Stimulated activated CD4-positive, alpha-beta T cell treated with anti-CD3 and anti-CD28 coated beads, Interleukin-1b, Interleukin-23, amount 100 ng/mL, for 24 hours (primary cell): Measurements from ENCODE around the gene GPR162.

ENCODE experiments used
- DNase-seq, 4 experiments: peaks; one replicate each; pipeline ENCODE4 v3.0.0-alpha.2; 2020; ENCODE audit warnings: low read depth in 4 of 4, low spot score in 1 of 4

Gene GPR162

GRCh38 chr12:6821591-6822425 is at the start of gene GPR162:
GPR162 (plus strand) TSS chr12:6821821; CDS start chr12:6823899, 2,078 bp downstream.
- no peak for DNase-seq

DNA sequence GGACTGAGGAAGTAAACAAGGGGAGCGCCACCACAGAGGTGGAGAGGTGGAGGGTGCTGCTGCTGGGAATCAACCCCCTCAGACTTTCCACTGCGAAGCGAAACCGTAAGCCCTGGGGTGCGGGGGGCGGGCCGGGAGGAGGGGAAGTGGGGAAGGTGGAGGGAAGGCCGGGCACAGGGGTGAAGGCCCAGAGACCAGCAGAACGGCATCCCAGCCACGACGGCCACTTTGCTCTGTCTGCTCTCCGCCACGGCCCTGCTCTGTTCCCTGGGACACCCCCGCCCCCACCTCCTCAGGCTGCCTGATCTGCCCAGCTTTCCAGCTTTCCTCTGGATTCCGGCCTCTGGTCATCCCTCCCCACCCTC is 49.3 kb upstream of the GPR162 start, which contains the start of gene LAG3:
LAG3 (plus strand) TSS at position 190 of the 365 bp plus-strand sequence. CDS start 333 bp downstream, outside the sequence.
- DNase-seq, result peak in 2 of 4 experiments; percentile 57 to 69

GRCh38 chr12:6772726-6773589 is 48.7 kb upstream of the GPR162 start:
- DNase-seq, result no peak

DNA sequence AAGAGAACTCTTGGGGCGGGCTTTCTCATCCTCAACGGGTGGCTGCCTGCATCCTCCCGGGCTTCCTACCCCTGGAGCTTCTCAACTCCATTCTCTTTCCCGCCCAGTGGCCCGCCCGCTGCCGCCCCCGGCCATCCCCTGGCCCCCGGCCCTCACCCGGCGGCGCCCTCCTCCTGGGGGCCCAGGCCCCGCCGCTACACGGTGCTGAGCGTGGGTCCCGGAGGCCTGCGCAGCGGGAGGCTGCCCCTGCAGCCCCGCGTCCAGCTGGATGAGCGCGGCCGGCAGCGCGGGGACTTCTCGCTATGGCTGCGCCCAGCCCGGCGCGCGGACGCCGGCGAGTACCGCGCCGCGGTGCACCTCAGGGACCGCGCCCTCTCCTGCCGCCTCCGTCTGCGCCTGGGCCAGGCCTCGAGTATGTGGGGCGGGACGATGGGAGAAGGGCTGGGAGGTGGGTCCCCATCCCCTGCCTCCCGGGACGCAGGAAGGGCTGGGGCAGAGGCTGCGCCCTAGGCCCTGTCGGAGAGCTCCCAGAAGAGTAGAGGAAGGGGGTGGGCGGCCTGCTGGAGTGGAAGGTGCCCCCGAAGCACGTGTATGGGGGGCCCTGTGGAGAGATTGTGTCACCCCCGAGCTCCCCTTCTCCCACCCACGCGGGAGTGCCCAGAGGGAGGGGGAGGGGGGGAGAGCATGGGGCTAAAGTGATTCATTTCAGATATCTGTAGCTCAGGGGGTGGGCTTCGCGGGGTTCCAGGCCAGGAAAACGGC is 47.9 kb upstream of the GPR162 start:
- no peak for DNase-seq

- no peak for DNase-seq
Measured at GRCh38 chr12:6774499-6775062, 47.0 kb upstream of the GPR162 start.

DNA sequence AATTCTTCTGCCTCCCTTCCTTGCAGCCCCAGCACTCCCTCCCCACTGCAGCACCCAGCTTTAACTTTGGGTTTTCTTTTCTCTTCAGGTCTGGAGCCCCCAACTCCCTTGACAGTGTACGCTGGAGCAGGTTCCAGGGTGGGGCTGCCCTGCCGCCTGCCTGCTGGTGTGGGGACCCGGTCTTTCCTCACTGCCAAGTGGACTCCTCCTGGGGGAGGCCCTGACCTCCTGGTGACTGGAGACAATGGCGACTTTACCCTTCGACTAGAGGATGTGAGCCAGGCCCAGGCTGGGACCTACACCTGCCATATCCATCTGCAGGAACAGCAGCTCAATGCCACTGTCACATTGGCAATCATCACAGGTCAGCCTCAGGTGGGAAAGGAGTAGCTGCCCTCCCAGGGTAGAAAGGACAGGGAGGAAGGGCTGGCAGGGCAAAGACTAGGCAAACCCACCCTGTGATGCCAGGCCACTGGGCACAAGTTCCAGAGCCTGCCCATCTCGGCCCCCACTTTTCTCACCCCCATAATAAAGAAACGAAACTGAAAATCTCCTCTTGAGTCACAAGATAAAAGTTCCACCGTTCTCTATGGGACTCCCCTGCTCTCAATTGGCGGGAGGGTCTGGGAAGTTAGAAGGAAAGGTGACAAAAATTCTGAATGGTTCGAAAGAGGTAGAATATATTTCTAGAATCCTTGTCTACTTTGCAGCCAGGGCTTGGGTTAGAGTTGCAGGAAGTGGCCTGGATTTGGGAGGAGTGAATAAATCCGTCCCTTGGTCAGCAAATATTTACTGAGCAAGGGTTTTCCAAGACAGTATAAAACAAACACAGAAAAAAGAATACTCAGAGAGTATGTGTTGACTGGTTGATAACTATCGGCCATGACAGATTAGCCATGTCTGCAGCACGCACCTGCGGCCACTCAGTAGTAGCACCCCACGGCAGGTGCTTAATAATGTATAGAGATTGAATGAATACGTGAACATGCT is 46.1 kb upstream of the GPR162 start:
- DNase-seq, result no peak

DNA sequence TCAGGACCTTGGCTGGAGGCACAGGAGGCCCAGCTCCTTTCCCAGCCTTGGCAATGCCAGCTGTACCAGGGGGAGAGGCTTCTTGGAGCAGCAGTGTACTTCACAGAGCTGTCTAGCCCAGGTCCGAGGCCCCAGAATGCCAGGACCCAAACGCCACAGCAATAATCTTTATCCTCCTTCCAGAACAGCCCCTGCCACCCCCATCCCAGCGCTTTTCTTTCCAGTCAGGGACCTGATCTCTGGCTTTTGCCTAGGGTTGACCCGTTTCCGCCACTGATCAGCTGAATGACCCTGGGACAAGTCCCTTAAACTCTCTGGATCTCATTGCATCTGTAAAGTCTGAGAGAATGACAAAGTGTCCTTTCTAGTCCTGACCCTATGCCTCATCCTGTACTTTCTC is 44.2 kb upstream of the GPR162 start:
- DNase-seq, result no peak

DNA sequence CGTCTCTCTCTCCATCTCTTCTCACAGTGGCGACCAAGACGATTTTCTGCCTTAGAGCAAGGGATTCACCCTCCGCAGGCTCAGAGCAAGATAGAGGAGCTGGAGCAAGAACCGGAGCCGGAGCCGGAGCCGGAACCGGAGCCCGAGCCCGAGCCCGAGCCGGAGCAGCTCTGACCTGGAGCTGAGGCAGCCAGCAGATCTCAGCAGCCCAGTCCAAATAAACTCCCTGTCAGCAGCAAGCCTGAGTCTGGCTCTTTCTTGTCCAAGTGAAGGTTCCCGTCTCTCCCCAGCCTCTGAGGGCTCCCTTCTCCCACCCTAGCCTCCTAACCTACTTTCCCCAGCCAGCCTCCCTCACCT is 43.4 kb upstream of the GPR162 start:
- DNase-seq, result no peak

DNA sequence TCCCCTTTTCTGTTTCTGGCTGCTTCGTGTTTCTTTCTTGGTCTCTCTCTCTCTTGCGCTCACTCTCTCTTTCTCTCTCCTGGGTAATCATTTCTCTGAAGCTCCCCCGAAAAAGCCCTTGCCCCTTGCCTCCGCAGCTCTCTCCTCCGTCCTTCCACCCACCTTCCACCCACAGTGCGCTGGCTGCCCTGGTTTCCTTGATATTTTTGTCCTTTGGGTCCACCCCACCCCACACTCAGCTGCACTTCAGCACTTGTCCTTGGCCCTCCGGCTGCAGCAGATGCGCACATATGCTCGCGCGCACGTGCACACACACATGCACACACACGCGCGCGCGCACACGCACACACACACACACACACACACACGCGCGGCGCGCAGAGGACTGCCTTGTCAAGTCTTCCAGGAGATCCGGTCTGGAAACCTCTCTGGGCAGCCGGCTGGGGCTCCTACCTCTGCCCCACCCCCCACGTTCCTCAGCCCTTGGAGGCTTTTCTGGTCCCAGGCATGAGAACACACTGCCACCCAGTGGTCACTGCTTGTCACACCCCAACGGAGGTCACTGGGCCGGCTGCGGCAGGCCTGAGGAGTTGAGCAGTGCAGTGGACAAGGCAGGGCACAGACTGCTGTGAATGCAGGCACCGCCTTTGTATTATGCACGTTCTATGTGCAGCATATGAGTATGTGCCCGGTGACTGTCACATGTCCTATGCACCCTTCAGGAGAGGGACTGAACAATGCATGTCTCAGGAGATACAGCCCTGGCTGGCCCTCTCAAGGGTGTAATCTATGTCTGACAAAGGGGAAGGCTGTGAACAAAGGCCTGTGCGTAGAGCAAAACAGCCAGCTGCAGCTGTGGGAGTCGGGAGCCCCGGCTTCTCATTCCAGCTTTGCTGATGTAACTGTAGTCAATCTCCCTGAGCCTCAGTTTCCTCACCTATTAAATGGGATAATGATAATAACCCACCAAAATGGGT is 42.8 kb upstream of the GPR162 start:
- peak; percentile 78 to 90 (median 81) for DNase-seq

GRCh38 chr12:6779708-6780432 is 41.8 kb upstream of the GPR162 start:
- no peak for DNase-seq

- no peak for DNase-seq
Measured at GRCh38 chr12:6780573-6780972, 41.0 kb upstream of the GPR162 start.

DNA sequence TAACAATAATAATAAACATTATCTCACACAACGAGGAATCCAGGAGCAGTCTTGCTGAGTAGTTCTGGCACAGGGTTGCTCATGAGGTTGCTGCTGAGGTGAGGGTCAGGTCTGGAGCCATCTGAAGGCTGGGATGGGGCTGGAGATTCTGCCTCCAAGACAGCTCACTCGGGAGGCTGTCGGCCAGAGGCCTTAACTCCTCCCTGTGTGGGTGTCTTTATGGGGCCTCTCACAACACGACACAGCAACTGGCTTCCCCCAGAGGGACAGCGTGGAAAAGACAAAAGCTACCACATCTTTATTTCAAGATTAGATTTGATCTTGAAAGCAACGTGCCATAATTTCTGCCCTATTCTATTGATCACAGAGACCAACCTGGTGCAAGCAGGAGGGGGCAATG is 39.5 kb upstream of the GPR162 start:
- no peak for DNase-seq

- no peak for DNase-seq
Measured at GRCh38 chr12:6782850-6783566, 38.6 kb upstream of the GPR162 start.

- DNase-seq, result no peak
Measured at GRCh38 chr12:6783828-6784227, 37.8 kb upstream of the GPR162 start.

- DNase-seq, result no peak
Measured at GRCh38 chr12:6784296-6784695, 37.3 kb upstream of the GPR162 start.

- no peak for DNase-seq
Measured at GRCh38 chr12:6784761-6785160, 36.9 kb upstream of the GPR162 start.

GRCh38 chr12:6786416-6787094 is 35.1 kb upstream of the GPR162 start:
- DNase-seq, result no peak
